DMS79 (cell line): ENCODE data around the gene FKBP11.
A peak's percentile ranks its signal among the peaks of the same experiment; 100 is the strongest.

Source experiments
- DNase-seq: peaks from one replicate; lab custom pipeline; 2025; lab: John Stamatoyannopoulos, UW

Gene FKBP11

GRCh38 chr12:48925304-48926011 is at the start of gene FKBP11:
TSS of gene FKBP11 (minus strand) at chr12:48925492. CDS start at chr12:48925428, 64 bp downstream.
- no peak for DNase-seq

GRCh38 chr12:48973941-48974673 is 48.8 kb upstream of the FKBP11 start:
- no peak for DNase-seq

- DNase-seq, result no peak
Measured at GRCh38 chr12:48973531-48973930, 48.2 kb upstream of the FKBP11 start.

- no peak for DNase-seq
Measured at GRCh38 chr12:48972952-48973483, 47.7 kb upstream of the FKBP11 start.

GRCh38 chr12:48972213-48972951 is 47.1 kb upstream of the FKBP11 start:
- no peak for DNase-seq

- DNase-seq, result no peak
Measured at GRCh38 chr12:48970702-48971334, 45.5 kb upstream of the FKBP11 start.

GRCh38 chr12:48969833-48970701 is 44.8 kb upstream of the FKBP11 start:
- no peak for DNase-seq

- DNase-seq, result no peak
Measured at GRCh38 chr12:48969160-48969771, 44.0 kb upstream of the FKBP11 start.

- no peak for DNase-seq
Measured at GRCh38 chr12:48968467-48968866, 43.2 kb upstream of the FKBP11 start.

- no peak for DNase-seq
Measured at GRCh38 chr12:48967991-48968390, 42.7 kb upstream of the FKBP11 start.

GRCh38 chr12:48966177-48966895 is 41.0 kb upstream of the FKBP11 start:
- no peak for DNase-seq

- no peak for DNase-seq
Measured at GRCh38 chr12:48965298-48965838, 40.1 kb upstream of the FKBP11 start.

- DNase-seq, result no peak
Measured at GRCh38 chr12:48961801-48962200, 36.5 kb upstream of the FKBP11 start.

- DNase-seq, result no peak
Measured at GRCh38 chr12:48961331-48961730, 36.0 kb upstream of the FKBP11 start.

- DNase-seq, result no peak
Measured at GRCh38 chr12:48960834-48961233, 35.5 kb upstream of the FKBP11 start.

- no peak for DNase-seq
Measured at GRCh38 chr12:48958049-48958388, 32.7 kb upstream of the FKBP11 start.

GRCh38 chr12:48957141-48958048 is 32.1 kb upstream of the FKBP11 start, which contains the start of gene ARF3:
TSS of gene ARF3 (minus strand) at chr12:48957487. CDS start at chr12:48941095, 16,392 bp downstream.
- peak; percentile 90 for DNase-seq

GRCh38 chr12:48956279-48957140 is 31.2 kb upstream of the FKBP11 start:
- DNase-seq, result peak; percentile 89
